ENCODE measurements around the gene MGMT.

Gene MGMT

DNA sequence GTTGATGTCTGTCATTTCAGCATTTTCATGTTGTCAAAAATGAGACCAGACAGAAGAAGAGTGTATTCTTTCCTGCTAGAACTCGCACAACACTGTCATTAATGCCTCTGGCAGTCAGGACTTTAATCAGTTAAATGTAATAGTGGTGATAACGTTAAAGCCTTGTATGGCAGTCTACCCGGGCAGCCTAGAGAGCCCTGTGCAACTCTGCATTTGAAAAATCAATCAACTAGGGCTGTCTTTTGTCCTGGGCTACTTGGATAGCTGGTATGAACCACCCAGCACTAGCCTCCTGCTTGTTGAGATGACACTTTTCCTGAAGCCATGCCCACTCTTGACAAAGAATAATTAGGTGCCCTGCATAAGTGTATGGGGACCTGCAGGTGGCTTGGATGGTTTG lies 19.8 kb downstream of the MGMT start:
- H3K4me3 ChIP-seq (replicated peaks; ENCODE audit: low read depth, low read length) = no peak overlapping the region
- TF ChIP-seq, protein P1, sequence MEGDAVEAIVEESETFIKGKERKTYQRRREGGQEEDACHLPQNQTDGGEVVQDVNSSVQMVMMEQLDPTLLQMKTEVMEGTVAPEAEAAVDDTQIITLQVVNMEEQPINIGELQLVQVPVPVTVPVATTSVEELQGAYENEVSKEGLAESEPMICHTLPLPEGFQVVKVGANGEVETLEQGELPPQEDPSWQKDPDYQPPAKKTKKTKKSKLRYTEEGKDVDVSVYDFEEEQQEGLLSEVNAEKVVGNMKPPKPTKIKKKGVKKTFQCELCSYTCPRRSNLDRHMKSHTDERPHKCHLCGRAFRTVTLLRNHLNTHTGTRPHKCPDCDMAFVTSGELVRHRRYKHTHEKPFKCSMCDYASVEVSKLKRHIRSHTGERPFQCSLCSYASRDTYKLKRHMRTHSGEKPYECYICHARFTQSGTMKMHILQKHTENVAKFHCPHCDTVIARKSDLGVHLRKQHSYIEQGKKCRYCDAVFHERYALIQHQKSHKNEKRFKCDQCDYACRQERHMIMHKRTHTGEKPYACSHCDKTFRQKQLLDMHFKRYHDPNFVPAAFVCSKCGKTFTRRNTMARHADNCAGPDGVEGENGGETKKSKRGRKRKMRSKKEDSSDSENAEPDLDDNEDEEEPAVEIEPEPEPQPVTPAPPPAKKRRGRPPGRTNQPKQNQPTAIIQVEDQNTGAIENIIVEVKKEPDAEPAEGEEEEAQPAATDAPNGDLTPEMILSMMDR (IDR thresholded peaks at IDR 0.05; ENCODE audit: low read depth, low read length, missing control alignments) = no peak
- DNase-seq (ENCODE audit: extremely low read depth, low read depth) = no peak

DNA sequence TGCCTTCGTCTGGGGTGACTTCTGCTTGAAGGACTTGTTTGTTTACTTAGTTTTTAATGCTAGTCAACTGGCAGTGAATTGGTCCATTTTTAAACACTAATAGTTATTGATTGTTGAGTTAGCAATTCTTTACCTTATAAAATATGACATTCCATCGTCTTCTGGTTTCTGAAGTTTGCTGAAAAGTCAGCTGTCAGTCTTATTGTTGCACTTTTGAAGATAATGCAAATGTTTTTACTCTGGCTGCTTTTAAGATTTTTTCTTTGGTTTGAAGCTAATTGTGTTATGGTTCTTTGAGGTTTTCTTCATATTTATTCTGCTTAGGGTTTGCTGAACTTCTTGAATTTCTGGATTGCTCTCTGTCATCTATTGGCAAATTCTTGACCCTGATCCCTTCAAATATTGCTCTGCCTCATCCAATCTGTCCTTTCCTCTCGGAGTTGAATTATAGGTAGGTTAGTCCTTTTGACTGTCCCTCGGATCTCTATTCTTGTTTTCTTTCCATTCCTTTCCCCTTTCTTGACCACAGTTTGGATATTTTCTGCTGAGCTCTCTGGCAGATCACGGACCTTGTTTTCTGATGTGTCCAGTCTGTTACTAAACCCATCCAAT lies 24.2 kb downstream of the MGMT start:
- H3K4me3 ChIP-seq (replicated peaks; ENCODE audit: low read depth, low read length) = no peak overlapping the region
- no peak for DNase-seq (ENCODE audit: extremely low read depth, low read depth)
- TF ChIP-seq, protein P1 (IDR thresholded peaks at IDR 0.05; ENCODE audit: low read depth, low read length, missing control alignments) = no peak

DNA sequence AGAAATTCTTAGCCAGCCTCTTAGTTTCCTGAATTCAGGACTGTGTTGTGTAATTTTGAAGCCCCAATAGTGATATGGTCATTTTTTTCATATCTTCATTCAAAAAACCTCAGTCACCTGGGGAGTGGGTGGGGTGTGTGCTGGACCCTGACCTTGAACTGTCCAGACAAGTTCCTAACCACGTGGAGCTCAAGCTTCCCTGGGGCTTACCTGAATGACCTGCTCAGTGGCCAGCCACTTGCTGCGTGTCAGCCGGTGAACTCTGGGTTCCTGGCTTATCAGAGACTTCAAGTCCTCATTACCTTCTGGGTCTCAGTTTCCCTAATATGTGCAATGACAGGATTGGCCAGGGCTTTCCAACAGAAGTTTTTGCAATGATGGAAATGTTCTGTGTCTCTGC lies 27.1 kb downstream of the MGMT start:
- DNase-seq (ENCODE audit: extremely low read depth, low read depth) = no peak
- TF ChIP-seq, protein P1 (IDR thresholded peaks at IDR 0.05; ENCODE audit: low read depth, low read length, missing control alignments) = no peak
- no peak overlapping the region for H3K4me3 ChIP-seq (replicated peaks; ENCODE audit: low read depth, low read length)

DNA sequence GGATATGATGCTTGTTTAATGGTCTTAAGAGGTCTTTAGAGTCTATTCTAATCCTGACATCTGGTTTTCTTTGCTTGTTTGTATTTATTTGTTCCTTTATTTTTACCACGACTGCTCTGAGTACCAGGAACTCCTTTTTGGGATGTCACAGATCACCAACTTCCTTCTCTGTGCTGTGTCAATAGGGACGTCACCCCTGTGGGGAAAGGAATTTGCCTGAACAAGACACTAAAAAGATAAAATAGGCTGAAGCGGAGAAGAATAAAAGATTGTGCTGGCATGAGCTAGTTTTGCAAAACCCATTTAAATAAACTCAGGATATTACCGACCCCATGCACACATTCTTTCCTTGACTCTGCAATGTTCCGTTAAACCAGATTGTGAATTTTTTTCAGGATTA lies 27.7 kb downstream of the MGMT start:
- H3K4me3 ChIP-seq (replicated peaks; ENCODE audit: low read depth, low read length) = no peak overlapping the region
- DNase-seq (ENCODE audit: extremely low read depth, low read depth) = peak; percentile 9
- TF ChIP-seq, protein P1 (IDR thresholded peaks at IDR 0.05; ENCODE audit: low read depth, low read length, missing control alignments) = no peak

DNA sequence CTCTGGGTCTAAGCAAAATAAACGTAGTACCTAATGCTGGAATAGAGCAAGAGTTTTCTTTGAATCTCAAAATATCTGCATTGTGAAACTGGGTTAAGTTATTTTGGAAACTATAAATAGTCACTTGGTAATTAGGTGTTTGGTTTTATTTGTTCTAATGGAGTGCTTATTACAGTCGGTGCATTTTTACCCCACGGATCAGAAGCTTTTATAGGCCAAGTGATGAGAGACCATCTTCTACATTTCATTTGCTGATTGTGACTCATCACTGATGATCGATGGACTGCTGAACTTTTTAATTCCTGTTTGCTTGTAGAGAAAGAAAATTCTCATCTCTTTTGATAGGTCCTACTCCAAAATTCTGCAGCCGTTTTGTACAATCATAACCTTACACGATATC lies 28.2 kb downstream of the MGMT start:
- DNase-seq (ENCODE audit: extremely low read depth, low read depth) = no peak
- no peak overlapping the region for H3K4me3 ChIP-seq (replicated peaks; ENCODE audit: low read depth, low read length)
- TF ChIP-seq, protein P1 (IDR thresholded peaks at IDR 0.05; ENCODE audit: low read depth, low read length, missing control alignments) = no peak

DNA sequence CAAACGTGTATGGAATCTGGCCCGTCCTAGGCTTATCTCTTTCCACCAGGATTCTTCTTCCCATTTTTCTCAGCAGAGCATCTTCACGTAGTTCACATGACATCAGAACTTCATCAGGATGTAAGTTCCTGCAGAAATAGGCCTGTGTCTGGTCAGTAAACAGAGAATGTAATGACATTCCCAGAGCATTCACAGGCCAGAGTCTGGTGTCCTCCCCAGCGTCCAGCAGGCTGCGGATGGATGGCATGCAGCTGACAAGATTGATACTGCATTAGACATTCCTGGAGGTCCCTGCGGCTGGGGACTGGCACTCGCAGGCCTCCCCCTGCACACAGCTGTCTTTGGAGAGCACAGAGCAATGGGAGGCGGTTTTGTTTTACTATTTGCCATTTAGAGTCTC lies 28.7 kb downstream of the MGMT start:
- TF ChIP-seq, protein P1 (IDR thresholded peaks at IDR 0.05; ENCODE audit: low read depth, low read length, missing control alignments) = no peak
- no peak overlapping the region for H3K4me3 ChIP-seq (replicated peaks; ENCODE audit: low read depth, low read length)
- no peak for DNase-seq (ENCODE audit: extremely low read depth, low read depth)

DNA sequence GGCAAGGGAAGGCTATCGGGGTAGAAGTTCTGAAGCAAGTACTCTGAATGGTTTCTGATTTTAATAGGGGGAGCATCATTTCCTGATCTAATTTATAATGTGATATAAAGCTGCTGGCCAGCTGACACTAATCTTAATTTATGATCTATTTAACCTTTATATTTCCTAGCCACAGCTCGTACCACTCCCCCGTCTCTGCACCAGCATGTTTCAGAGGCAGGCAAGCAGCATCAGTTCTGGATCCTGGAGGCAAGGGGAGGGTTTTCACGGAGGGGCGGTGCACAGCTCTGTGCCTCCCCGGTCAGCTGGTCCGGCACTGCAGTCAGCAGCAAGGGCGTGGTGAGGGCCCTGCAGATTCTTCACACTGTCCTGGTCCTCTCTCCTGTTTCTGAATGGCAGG lies 30.0 kb downstream of the MGMT start:
- no peak for DNase-seq (ENCODE audit: extremely low read depth, low read depth)
- TF ChIP-seq, protein P1 (IDR thresholded peaks at IDR 0.05; ENCODE audit: low read depth, low read length, missing control alignments) = no peak
- H3K4me3 ChIP-seq (replicated peaks; ENCODE audit: low read depth, low read length) = no peak overlapping the region

Measured in HFF-Myc (cell line).